ENCODE measurements around the gene LRRTM1.

LRRTM1 gene

GRCh38 chr2:80302314-80303005 is 2.1 kb downstream of the LRRTM1 start:
- DNase-seq (ENCODE audit: low read depth): no peak

GRCh38 chr2:80302001-80302313 is 2.6 kb downstream of the LRRTM1 start:
- DNase-seq (ENCODE audit: low read depth): no peak

- no peak for DNase-seq (ENCODE audit: low read depth)
These were observed 3.6 kb downstream of the LRRTM1 start for GRCh38 chr2:80300954-80301353.

GRCh38 chr2:80300346-80300745 is 4.2 kb downstream of the LRRTM1 start:
- no peak for DNase-seq (ENCODE audit: low read depth)

GRCh38 chr2:80299661-80300060 is 4.9 kb downstream of the LRRTM1 start:
- DNase-seq (ENCODE audit: low read depth): no peak

- no peak for DNase-seq (ENCODE audit: low read depth)
These were observed 5.6 kb downstream of the LRRTM1 start for GRCh38 chr2:80298954-80299353.

GRCh38 chr2:80293039-80293438 is 11.5 kb downstream of the LRRTM1 start:
- no peak for DNase-seq (ENCODE audit: low read depth)

- DNase-seq (ENCODE audit: low read depth): no peak
These were observed 12.1 kb downstream of the LRRTM1 start for GRCh38 chr2:80292474-80292873.

GRCh38 chr2:80291656-80292055 is 12.9 kb downstream of the LRRTM1 start:
- no peak for DNase-seq (ENCODE audit: low read depth)

- DNase-seq (ENCODE audit: low read depth): no peak
These were observed 16.0 kb downstream of the LRRTM1 start for GRCh38 chr2:80288576-80288975.

- no peak for DNase-seq (ENCODE audit: low read depth)
These were observed 23.5 kb downstream of the LRRTM1 start for GRCh38 chr2:80281049-80281448.

GRCh38 chr2:80280598-80280997 is 24.0 kb downstream of the LRRTM1 start:
- no peak for DNase-seq (ENCODE audit: low read depth)

- DNase-seq (ENCODE audit: low read depth): no peak
These were observed 34.7 kb downstream of the LRRTM1 start for GRCh38 chr2:80269806-80270205.

GRCh38 chr2:80266231-80266630 is 38.3 kb downstream of the LRRTM1 start:
- no peak for DNase-seq (ENCODE audit: low read depth)

- DNase-seq (ENCODE audit: low read depth): no peak
These were observed 45.3 kb downstream of the LRRTM1 start for GRCh38 chr2:80259292-80259691.

- DNase-seq (ENCODE audit: low read depth): no peak
These were observed 45.8 kb downstream of the LRRTM1 start for GRCh38 chr2:80258793-80259192.

- DNase-seq (ENCODE audit: low read depth): no peak
These were observed 46.2 kb downstream of the LRRTM1 start for GRCh38 chr2:80258341-80258740.

- no peak for DNase-seq (ENCODE audit: low read depth)
These were observed 47.1 kb downstream of the LRRTM1 start for GRCh38 chr2:80257450-80257849.

- DNase-seq (ENCODE audit: low read depth): no peak
These were observed 47.8 kb downstream of the LRRTM1 start for GRCh38 chr2:80256782-80257167.

- DNase-seq (ENCODE audit: low read depth): no peak
These were observed 48.4 kb downstream of the LRRTM1 start for GRCh38 chr2:80255918-80256781.

GRCh38 chr2:80252294-80252986 is 52.1 kb downstream of the LRRTM1 start:
- DNase-seq (ENCODE audit: low read depth): no peak

Data from activated T-cell treated with anti-CD3 and anti-CD28 coated beads for 1 hour (primary cell).